HT1080 (cell line): ENCODE results near the gene ACSS1. TPM values are rescaled to one million over a fixed set of nuclear protein-coding genes. Genes with fewer than 3 reads are reported as not detected.
A peak's percentile ranks its signal among the peaks of the same experiment; 100 is the strongest.
"Not testable (repeated sequence)": the region's sequence is repeated elsewhere in the genome, so short reads cannot be mapped to it uniquely, and the experiment has no call there.

Experiments
- DNase-seq: peaks from one replicate; pipeline ENCODE4 v3.0.0-alpha.2; 2015; ENCODE audit warnings: low read depth
- total RNA-seq: library from RNA; depleted of rRNA; stranded (reverse); fragments of >200 nt; shearing (Covaris generic); gene quantifications from 2 replicates; pipeline ENCODE4 v1.2.3, GENCODE V29; 2014

ACSS1 gene
- total RNA-seq, 1 experiment from 2014 or later: 0.08 TPM

DNA sequence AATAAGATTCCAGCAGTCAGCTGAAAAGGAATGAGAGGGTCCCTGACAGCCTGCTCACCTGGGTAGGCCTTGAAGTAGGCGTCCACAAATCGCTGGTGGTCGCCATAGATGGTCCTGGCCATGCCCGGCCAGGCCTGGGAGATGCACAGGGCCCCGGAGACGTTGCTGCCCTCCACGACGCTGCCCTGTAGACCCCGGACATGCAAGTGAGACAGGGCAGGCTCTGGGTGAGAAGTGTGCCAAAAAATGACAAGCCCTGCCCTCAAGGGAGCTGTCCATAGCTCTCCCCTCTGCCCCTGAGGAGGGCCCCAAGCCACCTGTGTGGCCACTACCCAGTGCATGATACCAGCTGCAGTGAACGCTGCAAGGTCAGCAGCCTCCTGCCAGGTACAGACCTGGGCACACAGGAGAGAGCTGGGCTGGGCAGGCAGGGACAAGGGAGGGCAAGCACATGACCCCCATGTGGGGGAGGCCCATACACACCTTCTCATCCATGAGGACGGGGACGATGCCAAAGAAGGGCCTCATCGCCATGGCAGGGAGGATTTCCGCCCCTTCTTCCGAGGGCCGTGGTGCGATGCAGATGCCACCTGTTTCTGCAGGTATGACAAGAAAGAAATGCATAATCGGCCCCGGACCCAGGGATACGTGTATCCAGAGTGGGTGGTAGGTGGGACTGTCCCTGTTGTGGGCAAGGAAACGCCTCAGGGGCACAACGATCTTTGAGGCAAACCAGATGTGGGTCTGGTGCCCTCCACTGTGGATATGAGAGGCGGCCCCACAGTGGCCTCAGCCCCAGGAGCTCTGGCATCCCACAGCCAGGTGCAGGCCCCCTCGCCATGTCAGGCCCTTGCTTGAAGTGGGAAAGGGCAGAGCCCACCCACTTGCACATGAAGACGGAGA lies 44.2 kb downstream of the ACSS1 start:
- no peak for DNase-seq

DNA sequence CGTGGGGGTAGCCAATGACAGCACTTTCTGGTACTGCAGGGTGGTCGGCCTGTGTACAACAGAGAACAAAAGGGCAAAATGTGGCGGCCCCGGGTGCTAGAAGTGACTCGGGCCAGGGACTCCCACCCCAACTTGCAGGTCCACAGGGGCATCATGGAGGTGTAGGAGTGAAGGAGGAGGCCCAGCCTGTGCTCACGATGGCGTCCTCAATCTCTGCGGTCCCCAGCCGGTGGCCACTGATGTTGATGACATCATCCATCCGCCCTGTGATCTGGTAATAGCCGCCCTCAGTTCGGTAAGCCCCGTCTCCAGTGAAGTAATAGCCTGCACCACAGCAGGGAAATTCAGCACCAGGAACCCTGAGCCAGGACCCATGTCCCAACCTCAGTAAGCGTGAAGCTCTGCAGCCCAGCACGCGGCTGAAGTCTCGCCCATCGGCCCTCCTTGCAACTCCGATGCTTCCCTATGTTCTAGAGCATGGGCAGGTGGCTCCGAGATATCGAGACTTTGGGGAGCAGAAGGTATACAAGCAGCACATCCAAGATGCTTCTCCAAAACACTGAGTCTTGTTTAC lies 45.2 kb downstream of the ACSS1 start:
- DNase-seq: no peak

DNA sequence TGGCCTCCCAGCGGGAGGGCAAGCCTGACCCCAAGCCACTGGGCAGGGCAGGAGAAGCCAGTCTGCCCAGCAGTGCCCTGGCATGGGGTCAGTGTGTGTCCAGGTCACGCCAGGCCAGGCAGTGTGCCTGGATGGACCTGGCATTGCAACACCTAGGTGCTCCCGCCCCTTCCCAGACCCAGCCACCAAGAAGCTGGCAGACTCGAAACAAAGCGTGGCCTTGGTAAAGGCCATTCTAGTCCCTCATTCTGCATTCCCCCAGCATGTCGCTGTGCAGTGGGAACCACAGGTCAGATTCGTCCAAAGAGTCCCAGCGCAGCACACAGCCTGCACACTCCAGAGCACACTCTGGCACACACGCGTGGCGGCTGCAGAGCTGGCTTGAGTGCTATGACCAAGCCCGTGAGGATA lies 46.1 kb downstream of the ACSS1 start:
- no peak for DNase-seq

DNA sequence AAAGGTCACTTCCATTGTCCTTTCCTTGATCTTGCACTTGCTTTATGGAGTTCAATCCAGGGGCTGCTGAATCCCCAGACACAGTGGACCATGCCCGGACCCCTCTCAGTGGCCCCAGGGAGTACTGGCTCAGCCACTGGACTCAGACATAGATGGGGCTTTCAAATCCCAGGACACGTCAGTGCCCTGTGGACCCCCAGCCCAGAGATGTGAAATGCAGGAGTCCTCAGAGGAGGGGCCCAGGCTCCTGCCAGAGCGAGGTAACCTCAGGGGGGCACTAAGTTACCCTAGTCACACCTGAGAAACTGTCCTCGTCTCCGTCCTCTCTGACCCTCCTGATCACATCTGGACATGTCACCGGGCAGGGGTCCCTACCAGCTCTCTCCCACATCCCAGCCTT lies 46.7 kb downstream of the ACSS1 start:
- no peak for DNase-seq

DNA sequence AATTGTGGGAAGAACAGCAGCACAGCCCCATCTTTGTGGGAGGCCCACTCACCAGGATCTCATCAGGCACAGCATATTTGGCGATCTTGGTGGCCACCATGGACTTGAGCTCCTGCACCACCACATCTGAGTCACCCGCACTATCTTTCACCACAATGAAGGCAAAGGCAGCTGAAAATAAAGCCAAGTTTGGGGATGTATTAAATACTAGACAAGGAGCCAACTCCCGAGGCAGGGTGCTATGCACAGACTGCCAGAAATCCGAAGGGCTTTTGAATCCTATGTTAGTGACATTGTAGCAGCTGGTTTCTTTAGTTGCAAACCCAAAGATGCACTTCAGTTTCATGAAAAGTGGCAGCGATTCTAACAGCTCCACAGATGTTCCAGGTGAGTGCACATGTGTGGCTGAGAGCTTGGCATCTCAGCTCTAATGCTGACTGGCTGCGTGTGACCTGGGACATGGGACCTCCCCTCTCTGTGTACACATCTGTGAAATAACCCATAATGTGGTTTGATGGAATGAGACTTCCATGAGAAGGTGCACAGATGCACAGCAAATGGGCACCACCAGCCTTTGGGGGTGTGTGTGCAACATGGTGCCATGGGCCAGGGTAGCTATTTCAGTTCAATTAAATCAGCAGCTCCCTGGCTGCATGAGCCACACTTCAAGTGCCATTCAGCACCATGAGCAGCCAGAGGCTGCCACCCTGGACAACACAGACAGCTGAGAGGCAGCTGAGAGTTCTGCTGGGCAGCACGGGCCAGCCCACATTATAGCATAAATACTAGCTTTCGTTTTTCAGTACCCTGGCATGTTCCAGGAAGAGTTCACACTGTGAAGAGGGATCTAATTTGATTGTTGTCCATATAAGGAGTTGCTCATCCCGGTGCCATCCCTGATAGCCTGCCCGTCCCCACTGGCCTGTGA lies 48.5 kb downstream of the ACSS1 start:
- DNase-seq: no peak

DNA sequence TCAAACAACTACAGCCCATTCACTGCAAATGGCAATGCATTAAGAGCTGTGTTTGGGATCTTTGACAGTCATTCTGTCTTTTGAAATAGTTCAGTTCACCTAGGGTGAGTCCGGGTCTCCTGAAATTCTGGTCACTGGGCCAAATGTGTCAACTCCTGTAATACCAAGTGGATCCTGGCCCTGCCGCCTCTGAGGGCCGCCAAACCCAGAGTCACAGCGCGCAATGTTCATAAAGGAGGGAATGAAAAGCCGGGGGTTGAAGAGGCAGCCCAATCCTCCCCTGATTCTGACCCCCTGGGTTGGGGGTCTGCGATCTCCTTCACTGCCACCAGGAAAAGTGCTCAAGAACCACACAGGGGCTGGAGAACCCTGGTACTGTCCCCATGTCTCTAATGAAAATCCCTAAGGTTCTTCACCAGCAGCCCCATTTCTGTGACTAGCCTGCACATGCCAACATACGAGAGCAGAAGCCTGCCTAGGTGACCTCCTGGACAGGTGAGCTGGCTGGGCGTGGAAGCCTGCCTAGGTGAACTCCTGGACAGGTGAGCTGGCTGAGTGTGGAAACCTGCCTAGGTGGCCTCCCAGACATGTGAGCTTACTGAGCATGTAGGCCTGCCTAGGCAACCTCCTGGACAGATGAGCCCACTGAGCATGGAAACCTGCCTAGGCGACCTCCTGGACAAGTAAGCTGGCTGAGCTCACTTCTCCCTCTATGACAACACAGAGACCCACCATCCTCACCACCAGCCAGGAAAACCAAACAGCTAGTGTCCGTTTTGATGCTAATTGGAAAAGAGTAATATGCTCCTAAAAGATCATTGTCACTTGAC lies 49.3 kb downstream of the ACSS1 start:
- no peak for DNase-seq

DNA sequence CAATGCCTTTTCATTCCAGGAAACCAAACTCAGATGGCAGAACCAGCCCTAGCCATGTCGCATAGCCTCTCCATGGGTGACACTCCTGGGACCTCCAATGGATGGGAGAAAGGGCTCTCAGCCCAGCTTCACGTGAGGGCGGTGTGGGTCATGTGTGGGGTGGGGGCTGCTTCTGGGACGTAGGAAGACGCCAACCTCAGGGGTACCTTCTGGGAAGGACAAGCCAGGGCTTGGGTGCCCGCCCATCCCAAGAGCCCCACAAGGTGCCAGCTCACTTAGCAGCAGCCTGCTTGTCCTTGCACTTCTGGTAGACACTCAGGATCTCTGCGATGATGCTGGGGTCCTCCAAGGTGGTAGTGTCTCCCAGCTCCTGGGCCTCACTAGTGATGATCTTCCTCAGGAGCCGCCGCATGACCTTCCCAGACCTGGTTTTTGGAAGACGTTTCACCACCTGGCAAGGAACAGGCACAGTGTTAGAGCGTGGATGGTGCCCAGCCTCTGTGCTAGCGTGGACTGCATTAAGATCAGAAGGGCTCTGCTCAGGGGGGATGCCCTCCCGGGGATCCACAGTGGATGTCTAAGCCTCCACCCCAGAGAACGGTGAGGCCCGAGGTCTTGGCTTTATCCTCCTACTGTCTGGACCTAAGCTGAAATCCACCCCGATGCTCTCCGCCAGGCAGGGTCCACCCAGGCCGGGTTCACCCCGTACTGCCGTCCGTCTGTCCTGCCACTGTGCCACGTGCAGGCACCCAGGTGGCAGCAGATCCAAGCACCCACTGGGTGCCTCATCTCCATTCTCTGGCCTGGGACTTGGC lies 50.2 kb downstream of the ACSS1 start:
- DNase-seq: no peak

DNA sequence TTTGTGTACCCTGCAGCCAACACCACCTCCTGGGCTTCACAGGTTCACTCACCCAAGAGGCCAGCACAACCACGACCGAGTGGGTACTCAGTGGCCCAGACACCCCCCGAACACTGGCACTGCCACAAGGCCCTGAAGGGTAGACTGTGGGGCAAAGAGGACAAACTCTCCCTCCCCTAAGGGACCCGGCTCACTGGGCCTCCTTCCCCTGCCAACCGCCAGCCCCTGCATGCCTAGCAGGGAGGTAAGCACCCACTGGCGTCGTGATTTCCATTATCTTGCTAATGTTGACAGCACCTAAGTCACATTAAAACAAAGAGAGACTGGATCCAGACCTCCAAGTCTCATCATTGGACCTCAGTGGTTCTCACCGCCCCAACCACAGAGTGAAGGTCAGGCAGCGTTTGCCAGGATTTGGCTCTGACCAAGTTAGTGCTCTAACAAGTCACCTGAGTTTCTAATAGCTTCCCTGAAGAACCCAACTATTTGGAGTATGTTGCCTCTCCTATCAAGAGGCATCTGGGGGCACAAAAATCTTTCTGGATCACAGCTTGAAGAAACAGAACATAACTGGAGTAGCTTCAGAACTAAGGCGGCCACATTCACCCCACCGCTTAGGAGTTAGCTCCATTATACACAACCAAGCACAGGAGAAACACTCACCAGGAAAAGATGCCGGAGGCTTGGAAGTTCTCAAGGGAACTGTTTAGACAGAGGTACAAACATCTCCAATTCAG lies 51.3 kb downstream of the ACSS1 start:
- DNase-seq: no peak

DNA sequence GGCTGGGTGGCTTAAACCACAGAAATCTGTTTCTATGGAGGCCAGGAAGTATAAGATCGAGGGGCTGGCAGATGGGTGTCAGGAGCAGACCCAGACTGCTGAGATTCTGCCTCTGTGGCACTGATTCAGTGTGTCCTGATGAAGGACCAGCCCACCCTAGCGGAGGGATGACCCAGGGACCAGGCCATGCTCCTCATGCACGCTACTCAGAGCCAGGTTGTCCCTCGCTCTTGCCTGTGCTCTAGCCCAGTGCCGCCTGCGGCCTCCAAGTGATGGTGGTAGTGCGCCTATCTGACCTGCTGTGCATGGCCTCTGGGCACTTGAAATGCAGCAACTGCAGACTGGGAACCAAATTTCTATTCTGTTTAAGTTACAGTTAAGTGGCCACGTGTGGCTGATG lies 52.3 kb downstream of the ACSS1 start:
- no peak for DNase-seq

DNA sequence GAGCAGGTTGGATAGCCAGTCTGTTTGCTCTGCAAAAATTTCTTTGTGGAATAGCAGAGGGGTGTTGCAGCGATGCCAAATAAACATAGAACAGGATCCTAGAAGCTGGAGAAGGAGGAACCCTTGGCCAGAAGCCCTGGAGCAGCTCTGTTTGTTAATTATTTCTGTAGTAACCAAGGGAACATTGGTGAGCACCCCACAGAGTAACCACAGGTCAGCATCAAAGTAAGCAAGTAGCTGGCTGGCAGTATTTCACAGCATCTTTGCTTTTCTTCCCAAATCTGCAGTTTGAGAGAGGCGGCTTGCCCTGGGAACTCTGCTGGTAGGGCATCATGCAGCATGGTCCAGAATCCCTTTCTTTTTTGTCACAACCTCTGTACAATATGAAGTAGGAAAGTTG lies 52.7 kb downstream of the ACSS1 start:
- DNase-seq: no peak

DNA sequence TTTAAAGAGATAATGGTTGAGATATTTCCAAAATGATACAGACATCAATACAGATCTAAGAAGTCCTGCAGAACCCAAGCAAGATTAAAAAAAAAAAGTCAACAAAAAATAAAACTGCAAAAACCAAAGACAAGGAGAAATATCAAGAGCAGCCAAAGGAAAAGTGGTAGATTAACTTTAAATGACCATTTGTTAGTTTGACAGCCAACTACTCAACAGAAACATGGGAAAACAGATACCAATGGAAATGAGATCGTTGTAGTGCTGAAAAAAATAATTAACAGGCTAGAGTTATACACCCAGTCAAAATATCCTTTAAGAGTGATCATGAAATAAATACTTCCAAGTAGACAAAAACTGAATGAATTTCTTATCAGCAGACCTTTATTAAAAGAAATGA lies 54.9 kb downstream of the ACSS1 start:
- no peak for DNase-seq

DNA sequence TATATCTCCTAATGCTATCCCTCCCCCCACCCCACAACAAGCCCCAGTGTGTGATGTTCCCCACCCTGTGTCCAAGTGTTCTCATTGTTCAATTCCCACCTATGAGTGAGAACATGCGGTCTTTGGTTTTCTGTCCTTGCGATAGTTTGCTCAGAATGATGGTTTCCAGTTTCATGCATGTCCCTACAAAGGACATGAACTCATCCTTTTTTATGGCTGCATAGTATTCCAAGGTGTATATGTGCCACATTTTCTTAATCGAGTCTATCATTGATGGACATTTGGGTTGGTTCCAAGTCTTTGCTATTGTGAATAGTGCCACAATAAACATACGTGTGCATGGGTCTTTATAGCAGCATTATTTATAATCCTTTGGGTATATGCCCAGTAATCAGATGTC lies 56.6 kb downstream of the ACSS1 start:
- not testable (repeated sequence) for DNase-seq

DNA sequence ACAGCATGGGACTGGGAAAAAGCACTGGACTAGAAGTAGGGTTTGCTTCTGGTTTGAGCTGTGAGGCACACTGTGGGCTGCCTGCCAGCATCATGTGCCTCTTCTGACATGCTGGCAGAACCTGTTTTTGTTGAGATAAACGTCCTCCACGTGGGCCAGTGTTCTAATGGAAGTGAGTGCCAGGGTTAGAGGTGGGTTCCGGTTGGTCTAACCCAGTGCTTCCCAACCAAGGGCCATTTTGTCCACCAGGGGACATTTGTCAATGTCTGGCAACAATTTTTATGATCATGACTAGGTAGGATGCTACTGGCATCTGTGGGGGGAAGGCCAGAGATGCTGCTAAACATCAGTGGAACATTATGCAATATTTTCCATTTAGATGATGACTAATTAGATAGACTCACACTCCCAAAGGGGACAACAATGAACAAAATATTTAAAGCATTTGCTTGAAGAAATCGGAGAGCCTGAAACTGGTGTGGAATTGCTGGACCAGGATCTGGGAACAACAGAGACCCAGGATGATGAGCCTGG lies 57.6 kb downstream of the ACSS1 start:
- peak; percentile 64 for DNase-seq

DNA sequence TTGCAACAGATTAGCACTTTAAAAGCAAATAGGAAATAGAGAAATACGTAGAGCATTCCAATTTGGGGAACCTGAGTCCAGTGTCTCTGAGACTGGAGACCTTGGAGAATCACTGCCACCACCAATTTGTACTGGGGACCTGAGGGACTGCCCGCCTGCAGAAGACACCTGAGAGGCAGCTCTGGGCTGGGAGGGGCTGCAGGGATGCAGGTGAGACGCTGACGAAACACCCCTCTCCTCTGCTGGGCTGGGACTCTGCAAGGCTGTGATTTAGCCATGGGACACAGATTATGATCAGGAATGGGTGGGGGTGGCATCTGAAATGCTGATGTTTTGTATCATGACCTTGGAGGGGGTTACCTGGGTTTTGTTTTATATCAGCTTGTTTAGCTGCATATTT lies 58.4 kb downstream of the ACSS1 start:
- no peak for DNase-seq

DNA sequence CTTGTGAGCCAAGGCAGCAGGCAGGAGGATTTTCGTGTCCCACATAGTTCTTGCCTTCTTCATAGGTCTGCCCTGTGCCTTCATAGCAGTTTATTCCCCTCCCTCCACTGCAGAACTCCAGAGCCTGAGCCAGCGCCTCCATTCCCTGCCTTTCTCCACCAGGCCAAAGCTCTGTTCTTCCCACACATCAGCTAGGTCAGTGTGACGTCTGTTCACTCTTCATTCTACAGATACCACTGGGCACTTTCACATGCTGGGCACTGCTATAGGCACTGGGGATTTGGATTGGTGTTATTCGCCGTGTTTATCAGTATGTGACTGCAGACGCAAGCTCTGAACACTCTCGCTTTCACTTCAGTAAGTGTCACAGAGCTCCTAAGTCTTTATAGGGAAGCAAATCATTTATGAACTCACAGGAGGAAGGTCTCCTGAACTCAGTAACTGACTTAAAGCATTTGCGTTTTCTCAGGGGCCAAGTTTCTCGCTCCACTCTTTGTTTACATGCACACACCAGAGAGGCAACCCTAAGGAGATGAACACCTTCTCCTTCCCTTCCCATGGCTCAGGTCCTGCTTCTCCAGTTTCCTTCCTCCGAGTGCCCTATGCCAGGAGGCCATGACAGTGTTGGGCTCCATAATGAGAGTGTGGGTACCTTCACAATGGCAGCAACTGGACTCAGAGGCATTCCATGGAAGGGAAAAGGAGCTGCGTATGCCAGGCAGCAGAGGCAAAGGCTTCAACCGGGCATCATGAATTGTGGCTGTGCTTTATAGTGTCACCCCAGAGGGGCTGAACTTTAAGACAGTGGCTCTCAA lies 59.1 kb downstream of the ACSS1 start:
- DNase-seq: no peak

DNA sequence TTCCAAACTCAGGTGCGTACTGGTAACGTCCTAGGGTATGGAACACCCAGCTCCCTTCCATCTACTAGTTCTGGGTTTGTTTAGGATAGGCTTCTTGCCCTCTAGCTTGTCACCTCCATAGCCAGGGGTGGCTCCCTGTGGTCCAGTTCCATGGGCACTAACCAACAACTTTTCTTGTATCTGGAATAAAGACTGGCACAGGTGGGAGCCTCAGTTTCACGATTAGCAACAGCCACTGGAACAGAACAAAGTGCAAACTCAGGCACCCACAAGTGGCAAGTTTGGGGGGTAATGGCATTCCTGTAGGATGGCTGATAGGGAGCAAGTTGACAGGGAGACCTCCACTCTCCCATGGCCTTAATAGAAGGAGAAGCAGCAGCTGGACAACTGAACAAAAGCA lies 59.8 kb downstream of the ACSS1 start:
- no peak for DNase-seq

DNA sequence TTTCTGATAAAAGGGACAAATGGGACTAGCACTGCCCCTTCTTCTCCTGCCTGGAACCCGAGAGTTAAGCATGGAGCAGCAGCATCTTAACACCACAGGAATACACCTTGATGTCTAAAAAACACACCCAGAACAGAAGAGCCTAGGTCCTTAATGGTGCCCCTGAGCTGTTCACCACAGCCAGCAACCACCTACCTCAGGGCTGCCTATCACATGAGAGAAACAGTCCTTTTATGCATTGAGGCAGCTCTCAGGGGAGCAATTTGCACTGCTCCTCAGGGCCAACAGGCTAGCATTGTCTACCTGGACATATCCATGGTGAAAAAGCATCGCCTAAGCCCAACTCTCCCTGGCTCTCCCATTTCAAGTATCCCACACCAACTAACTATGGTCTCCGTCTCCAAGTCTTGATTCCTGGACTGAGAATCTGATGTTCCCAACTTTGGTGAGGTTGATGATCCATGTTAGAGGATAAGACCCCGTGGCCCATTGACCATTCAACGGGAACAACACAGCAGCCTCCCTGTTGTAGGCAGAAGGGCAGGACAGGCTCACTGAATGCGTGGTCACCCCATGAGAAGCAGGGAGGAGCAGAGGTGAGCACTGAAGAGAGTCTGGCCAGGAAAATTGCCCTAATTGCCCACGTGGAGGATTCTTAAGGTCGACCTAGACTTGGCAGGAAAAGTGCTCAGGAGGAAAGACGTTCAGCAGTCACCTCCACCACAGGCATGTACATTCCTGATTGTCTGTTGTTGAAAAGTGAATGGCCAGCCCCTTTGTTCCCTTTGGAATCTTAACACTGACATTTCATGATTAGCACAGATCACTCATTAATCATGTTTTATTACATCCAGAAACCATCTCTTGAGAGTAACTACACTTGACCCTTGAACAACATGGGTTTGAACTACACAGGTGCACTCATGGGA lies 61.2 kb downstream of the ACSS1 start:
- DNase-seq: no peak
